Gastroesophageal sphincter (tissue), 4 donors: ENCODE results near the gene REPS1. TPM values are rescaled to one million over a fixed set of nuclear protein-coding genes. Genes with fewer than 3 reads are reported as not detected.
"Not testable (repeated sequence)": the region's sequence is repeated elsewhere in the genome, so short reads cannot be mapped to it uniquely, and the experiment has no call there.

ENCODE experiments used
- ATAC-seq: fragments of 150-250 bp; one replicate; pipeline ENCODE4 v1.9.1; 2016; ENCODE audit warnings: mild to moderate bottlenecking, moderate library complexity
- H3K27ac ChIP-seq, 4 donors: fragments of 200-600 bp; sonication (generic) in 3 of 4; 1 replicate in 3 of 4; 2 replicates in 1 of 4; pipeline ENCODE4 v1.5.1; 2016 to 2019
- H3K27me3 ChIP-seq: fragments of 200-600 bp; sonication (generic); one replicate; pipeline ENCODE4 v1.5.1; 2019
- H3K36me3 ChIP-seq, 2 donors: fragments of 200-600 bp; sonication (generic); one replicate each; pipeline ENCODE4 v1.5.1; 2019; ENCODE audit warnings: control low read depth in 1 of 2
- H3K4me1 ChIP-seq, 3 donors: fragments of 200-600 bp; sonication (generic); 1 replicate in 2 of 3; 2 replicates in 1 of 3; pipeline ENCODE4 v1.5.1; 2016 to 2019; ENCODE audit warnings: control low read depth in 2 of 3
- H3K4me3 ChIP-seq, 2 donors: fragments of 200-600 bp; sonication (generic); one replicate each; pipeline ENCODE4 v1.5.1; 2019; ENCODE audit warnings: mild to moderate bottlenecking in 1 of 2, moderate library complexity in 1 of 2
- H3K9me3 ChIP-seq, 3 donors: fragments of 200-600 bp; sonication (generic); one replicate each; pipeline ENCODE4 v1.5.1; 2017 to 2019; ENCODE audit warnings: control low read depth in 2 of 3
- CTCF ChIP-seq, 4 experiments: fragments of 200-600 bp in 2 of 4; fragments of 450-650 bp in 2 of 4; sonication (generic) in 1 of 4; IDR thresholded peaks; one replicate each; pipeline ENCODE4 v1.5.1; 2017 to 2019; ENCODE audit warnings: antibody characterized with exemption in 4 of 4, mild to moderate bottlenecking in 2 of 4, moderate library complexity in 2 of 4
- EP300 ChIP-seq: sonication (generic); formaldehyde crosslinking; IDR thresholded peaks from one replicate; pipeline ENCODE4 v1.6.1; 2017; ENCODE audit warnings: antibody characterized with exemption, mild to moderate bottlenecking
- POLR2A ChIP-seq, 2 donors: fragments of 450-650 bp; IDR thresholded peaks; one replicate each; pipeline ENCODE4 v1.6.1; 2017; ENCODE audit warnings: antibody characterized with exemption in 2 of 2, mild to moderate bottlenecking in 2 of 2, moderate library complexity in 1 of 2
- POLR2AphosphoS5 ChIP-seq: sonication (generic); formaldehyde crosslinking; IDR thresholded peaks from one replicate; pipeline ENCODE4 v1.6.1; 2017; ENCODE audit warnings: antibody characterized with exemption
- WGBS, 2 donors: methylation state at CpG; one replicate each; pipeline ENCODE4 v1.1.5; 2018; ENCODE audit warnings: low coverage in 1 of 2; 5-methylcytosine and 5-hydroxymethylcytosine counted together
- total RNA-seq, 4 donors: library from RNA; depleted of rRNA; stranded (reverse); fragments of >200 nt; gene quantifications; one replicate each; pipeline ENCODE4 v1.1.0, GENCODE V29; 2016

REPS1 gene
- total RNA-seq, 4 donors from 2014 or later, result 26.7 to 42.6 (median 29.3) TPM

- no peak for TF ChIP-seq POLR2AphosphoS5
- no peak for TF ChIP-seq POLR2A (IDR thresholded peaks at IDR 0.05)
- no peak for TF ChIP-seq EP300
- TF ChIP-seq CTCF (IDR thresholded peaks at IDR 0.05), result no peak
- H3K27ac ChIP-seq, result no peak overlapping the region
- peaks cover 0 to 31% (median 0%) of the 10 kb centered on the region in 3 donors for H3K4me1 ChIP-seq
- no peak for ATAC-seq
- H3K9me3 ChIP-seq, result no peaks in the 10 kb centered on the region
- H3K36me3 ChIP-seq, result peaks cover 0 to 16% of the 10 kb centered on the region in 2 donors
- H3K4me3 ChIP-seq, result no peak overlapping the region
- 67 to 91% methylated on average over 1 of the region's 1 CpG for WGBS, 2 donors
- no peaks in the 10 kb centered on the region for H3K27me3 ChIP-seq
Observed at GRCh38 chr6:138948546-138949179, 39.4 kb downstream of the REPS1 start.

GRCh38 chr6:138948004-138948403 is 40.0 kb downstream of the REPS1 start:
- WGBS, 2 donors, result 69 to 92% methylated on average over 2 of the region's 2 CpGs
- Histone ChIP-seq H3K36me3 (peaks cover 0 to 22% of the 10 kb centered on the region in 2 donors), H3K27ac (no peak overlapping the region), H3K4me3 (no peak overlapping the region), H3K4me1 (peaks cover 0 to 31% (median 0%) of the 10 kb centered on the region in 3 donors), H3K9me3 (no peaks in the 10 kb centered on the region), H3K27me3 (no peaks in the 10 kb centered on the region)
- ATAC-seq, result no peak
- TF ChIP-seq POLR2A (IDR thresholded peaks at IDR 0.05) (no peak), EP300 (no peak)

GRCh38 chr6:138945354-138945753 is 42.7 kb downstream of the REPS1 start:
- Histone ChIP-seq H3K27me3 (no peaks in the 10 kb centered on the region), H3K36me3 (peaks cover 0 to 47% of the 10 kb centered on the region in 2 donors), H3K4me1 (peaks cover 0 to 31% (median 0%) of the 10 kb centered on the region in 3 donors), H3K9me3 (no peaks in the 10 kb centered on the region), H3K4me3 (no peak overlapping the region), H3K27ac (no peak overlapping the region)
- no peak for ATAC-seq
- TF ChIP-seq POLR2A (IDR thresholded peaks at IDR 0.05) (no peak), CTCF (IDR thresholded peaks at IDR 0.05) (no peak), POLR2AphosphoS5 (no peak), EP300 (no peak)
- WGBS, 2 donors, result 81% methylated on average over 3 to 5 of the region's 5 CpGs

- Histone ChIP-seq H3K27me3 (no peaks in the 10 kb centered on the region), H3K36me3 (peaks cover 0 to 55% of the 10 kb centered on the region in 2 donors), H3K4me3 (no peak overlapping the region), H3K27ac (no peak overlapping the region), H3K4me1 (peaks cover 0 to 28% (median 0%) of the 10 kb centered on the region in 3 donors), H3K9me3 (no peaks in the 10 kb centered on the region)
- WGBS, 2 donors, result 70 to 83% methylated on average over 1 of the region's 1 CpG
- no peak for ATAC-seq
- TF ChIP-seq CTCF (IDR thresholded peaks at IDR 0.05), result no peak
Observed at GRCh38 chr6:138944412-138944811, 43.6 kb downstream of the REPS1 start.

- no peaks in the 10 kb centered on the region for H3K27me3 ChIP-seq
- no peak overlapping the region for H3K4me3 ChIP-seq
- H3K27ac ChIP-seq, result no peak overlapping the region
- TF ChIP-seq CTCF (IDR thresholded peaks at IDR 0.05), result no peak
- no peak for TF ChIP-seq POLR2AphosphoS5
- TF ChIP-seq EP300, result no peak
- no peak for TF ChIP-seq POLR2A (IDR thresholded peaks at IDR 0.05)
- no peaks in the 10 kb centered on the region for H3K9me3 ChIP-seq
- no peak for ATAC-seq
- peaks cover 0 to 56% of the 10 kb centered on the region in 2 donors for H3K36me3 ChIP-seq
- H3K4me1 ChIP-seq, result peaks cover 0 to 21% (median 0%) of the 10 kb centered on the region in 3 donors
- 83 to 93% methylated on average over 2 of the region's 2 CpGs for WGBS, 2 donors
Observed at GRCh38 chr6:138943089-138943625, 44.9 kb downstream of the REPS1 start.

- not testable (repeated sequence) for H3K9me3 ChIP-seq, H3K4me3 ChIP-seq, H3K4me1 ChIP-seq, H3K27me3 ChIP-seq, H3K27ac ChIP-seq, ATAC-seq
- peaks cover 0 to 46% of the 10 kb centered on the region in 2 donors for H3K36me3 ChIP-seq
- 100% methylated on average over 1 of the region's 1 CpG for WGBS, 2 donors
Observed at GRCh38 chr6:138936873-138937272, 51.2 kb downstream of the REPS1 start.
